Upper lobe of left lung (tissue), 6 donors: ENCODE results near the gene PLXNA2. TPM values are rescaled to one million over a fixed set of nuclear protein-coding genes. Genes with fewer than 3 reads are reported as not detected.

Experiments used
- ATAC-seq, 2 donors: fragments of 200-7000 bp; cut with Tn5 transposase; one replicate each; pipeline ENCODE4 v1.9.1; 2022; ENCODE audit warnings: mild to moderate bottlenecking in 2 of 2, moderate library complexity in 2 of 2; ENCODE audit not compliant: low FRiP score in 2 of 2
- DNase-seq, 2 donors: peaks; one replicate each; pipeline ENCODE4 v3.0.0-alpha.2; 2019 to 2020
- H3K27ac ChIP-seq, 4 donors: fragments of 200-600 bp; sonication (generic); one replicate each; pipeline ENCODE4 v1.5.1; 2016 to 2019
- H3K27me3 ChIP-seq, 4 donors: fragments of 200-600 bp; sonication (generic); one replicate each; pipeline ENCODE4 v1.5.1; 2017 to 2019
- H3K36me3 ChIP-seq, 4 donors: fragments of 200-600 bp; sonication (generic); one replicate each; pipeline ENCODE4 v1.5.1; 2016 to 2019
- H3K4me1 ChIP-seq, 4 donors: fragments of 200-600 bp; sonication (generic); one replicate each; pipeline ENCODE4 v1.5.1; 2018 to 2019
- H3K4me3 ChIP-seq, 4 donors: fragments of 200-600 bp; sonication (generic); one replicate each; pipeline ENCODE4 v1.5.1; 2017 to 2019; ENCODE audit warnings: mild to moderate bottlenecking in 2 of 4, moderate library complexity in 1 of 4
- H3K9me3 ChIP-seq, 4 donors: fragments of 200-600 bp; sonication (generic); one replicate each; pipeline ENCODE4 v1.5.1; 2018 to 2019
- CTCF ChIP-seq, 6 experiments: fragments of 450-650 bp in 4 of 6; fragments of 200-600 bp in 2 of 6; sonication (generic) in 2 of 6; IDR thresholded peaks; one replicate each; pipeline ENCODE4 v1.5.1; 2016 to 2019; ENCODE audit warnings: antibody characterized with exemption in 6 of 6
- EP300 ChIP-seq, 4 donors: sonication (generic); formaldehyde crosslinking; IDR thresholded peaks; one replicate each; pipeline ENCODE4 v1.5.1; 2017; ENCODE audit warnings: antibody characterized with exemption in 4 of 4, control low read depth in 2 of 4
- POLR2A ChIP-seq, 4 donors: fragments of 450-650 bp; IDR thresholded peaks; one replicate each; pipeline ENCODE4 v1.5.1; 2016 to 2017; ENCODE audit warnings: antibody characterized with exemption in 4 of 4, mild to moderate bottlenecking in 2 of 4
- POLR2AphosphoS5 ChIP-seq, 2 donors: sonication (generic); formaldehyde crosslinking; IDR thresholded peaks; one replicate each; pipeline ENCODE4 v1.5.1; 2017; ENCODE audit warnings: antibody characterized with exemption in 2 of 2
- WGBS, 2 donors: methylation state at CpG; one replicate each; pipeline ENCODE4 v1.1.5; 2017 to 2018; 5-methylcytosine and 5-hydroxymethylcytosine counted together
- total RNA-seq, 6 donors: library from RNA; depleted of rRNA in 4 of 6; stranded (reverse); fragments of >200 nt in 4 of 6; gene quantifications; one replicate each; pipeline versions ENCODE4 v1.1.0 to v1.2.1, GENCODE V29; 2016 to 2021
- donor health status: DM: no; HTN: no; CAD: no; lungs with moderate emphysema.
- donor health status: DM: no; HTN: yes; CAD: no; lungs with severe emphysema.

Gene PLXNA2, protein sequence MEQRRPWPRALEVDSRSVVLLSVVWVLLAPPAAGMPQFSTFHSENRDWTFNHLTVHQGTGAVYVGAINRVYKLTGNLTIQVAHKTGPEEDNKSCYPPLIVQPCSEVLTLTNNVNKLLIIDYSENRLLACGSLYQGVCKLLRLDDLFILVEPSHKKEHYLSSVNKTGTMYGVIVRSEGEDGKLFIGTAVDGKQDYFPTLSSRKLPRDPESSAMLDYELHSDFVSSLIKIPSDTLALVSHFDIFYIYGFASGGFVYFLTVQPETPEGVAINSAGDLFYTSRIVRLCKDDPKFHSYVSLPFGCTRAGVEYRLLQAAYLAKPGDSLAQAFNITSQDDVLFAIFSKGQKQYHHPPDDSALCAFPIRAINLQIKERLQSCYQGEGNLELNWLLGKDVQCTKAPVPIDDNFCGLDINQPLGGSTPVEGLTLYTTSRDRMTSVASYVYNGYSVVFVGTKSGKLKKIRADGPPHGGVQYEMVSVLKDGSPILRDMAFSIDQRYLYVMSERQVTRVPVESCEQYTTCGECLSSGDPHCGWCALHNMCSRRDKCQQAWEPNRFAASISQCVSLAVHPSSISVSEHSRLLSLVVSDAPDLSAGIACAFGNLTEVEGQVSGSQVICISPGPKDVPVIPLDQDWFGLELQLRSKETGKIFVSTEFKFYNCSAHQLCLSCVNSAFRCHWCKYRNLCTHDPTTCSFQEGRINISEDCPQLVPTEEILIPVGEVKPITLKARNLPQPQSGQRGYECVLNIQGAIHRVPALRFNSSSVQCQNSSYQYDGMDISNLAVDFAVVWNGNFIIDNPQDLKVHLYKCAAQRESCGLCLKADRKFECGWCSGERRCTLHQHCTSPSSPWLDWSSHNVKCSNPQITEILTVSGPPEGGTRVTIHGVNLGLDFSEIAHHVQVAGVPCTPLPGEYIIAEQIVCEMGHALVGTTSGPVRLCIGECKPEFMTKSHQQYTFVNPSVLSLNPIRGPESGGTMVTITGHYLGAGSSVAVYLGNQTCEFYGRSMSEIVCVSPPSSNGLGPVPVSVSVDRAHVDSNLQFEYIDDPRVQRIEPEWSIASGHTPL (N-terminal part only)
- 100 to 1,000 TPM in 3 of 6 donors, 10 to 100 TPM in 3; 77.5 to 150 (median 101) TPM for total RNA-seq

GRCh38 chr1:208243967-208244916, at the start of gene PLXNA2:
TSS of gene PLXNA2 (minus strand) at chr1:208244384. CDS start at chr1:208217922, 26,462 bp downstream.
- 0 to 1% methylated on average over 9 to 52 of the region's 78 CpGs for WGBS, 2 donors
- H3K9me3 ChIP-seq: no peaks in the 10 kb centered on the region
- TF ChIP-seq EP300 (IDR thresholded peaks at IDR 0.05) (no peak), CTCF (IDR thresholded peaks at IDR 0.05) (peak in 3 of 6 experiments; percentile 9 to 24 (median 10)), POLR2A (IDR thresholded peaks at IDR 0.05) (peak in 3 of 4 donors; percentile 47 to 90 (median 79)), POLR2AphosphoS5 (IDR thresholded peaks at IDR 0.05) (peak in 1 of 2 donors; percentile 63)

DNA sequence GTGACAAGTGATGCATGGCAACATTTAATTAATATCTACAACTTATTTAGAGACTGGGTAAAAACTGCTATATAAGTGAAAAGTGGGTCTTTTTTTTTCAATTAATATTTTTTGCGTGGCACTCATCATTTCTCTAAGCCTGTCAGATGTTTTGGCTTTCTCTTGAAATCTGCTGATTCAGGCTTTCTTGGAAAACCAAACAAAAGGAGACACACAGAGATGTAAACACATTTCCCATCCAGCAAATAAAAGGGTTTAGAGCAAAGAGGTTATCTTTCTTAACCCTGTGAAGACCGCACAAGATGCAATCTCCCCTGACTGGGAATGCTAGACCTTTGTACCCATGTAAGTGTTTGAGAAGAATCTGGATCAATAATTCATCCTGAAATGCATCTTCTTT, 48.7 kb upstream of the PLXNA2 start:
- TF ChIP-seq EP300 (IDR thresholded peaks at IDR 0.05) (no peak), POLR2AphosphoS5 (IDR thresholded peaks at IDR 0.05) (no peak), POLR2A (IDR thresholded peaks at IDR 0.05) (no peak), CTCF (IDR thresholded peaks at IDR 0.05) (no peak)
- 63 to 75% methylated on average over 2 of the region's 2 CpGs for WGBS, 2 donors
- ATAC-seq: no peak
- Histone ChIP-seq H3K4me3 (no peak overlapping the region), H3K36me3 (no peaks in the 10 kb centered on the region), H3K4me1 (no peaks in the 10 kb centered on the region), H3K27me3 (no peaks in the 10 kb centered on the region), H3K27ac (no peak overlapping the region), H3K9me3 (no peaks in the 10 kb centered on the region)
- DNase-seq: no peak

More at GRCh38 chr1:208243967-208244916, at the start of gene PLXNA2:
- peak; percentile 90 to 92 for ATAC-seq
- H3K4me3 ChIP-seq: peak within 1 kb of the TSS; percentile 72 to 94 (median 82)
- peak; percentile 92 to 97 for DNase-seq
- H3K36me3 ChIP-seq: peaks cover 0 to 3% (median 0%) of the 10 kb centered on the region in 4 donors
- H3K4me1 ChIP-seq: peaks cover 29 to 39% (median 31%) of the 10 kb centered on the region in 4 donors
- peak within 1 kb of the TSS; percentile 88 to 97 (median 90) for H3K27ac ChIP-seq
- no peaks in the 10 kb centered on the region for H3K27me3 ChIP-seq

DNA sequence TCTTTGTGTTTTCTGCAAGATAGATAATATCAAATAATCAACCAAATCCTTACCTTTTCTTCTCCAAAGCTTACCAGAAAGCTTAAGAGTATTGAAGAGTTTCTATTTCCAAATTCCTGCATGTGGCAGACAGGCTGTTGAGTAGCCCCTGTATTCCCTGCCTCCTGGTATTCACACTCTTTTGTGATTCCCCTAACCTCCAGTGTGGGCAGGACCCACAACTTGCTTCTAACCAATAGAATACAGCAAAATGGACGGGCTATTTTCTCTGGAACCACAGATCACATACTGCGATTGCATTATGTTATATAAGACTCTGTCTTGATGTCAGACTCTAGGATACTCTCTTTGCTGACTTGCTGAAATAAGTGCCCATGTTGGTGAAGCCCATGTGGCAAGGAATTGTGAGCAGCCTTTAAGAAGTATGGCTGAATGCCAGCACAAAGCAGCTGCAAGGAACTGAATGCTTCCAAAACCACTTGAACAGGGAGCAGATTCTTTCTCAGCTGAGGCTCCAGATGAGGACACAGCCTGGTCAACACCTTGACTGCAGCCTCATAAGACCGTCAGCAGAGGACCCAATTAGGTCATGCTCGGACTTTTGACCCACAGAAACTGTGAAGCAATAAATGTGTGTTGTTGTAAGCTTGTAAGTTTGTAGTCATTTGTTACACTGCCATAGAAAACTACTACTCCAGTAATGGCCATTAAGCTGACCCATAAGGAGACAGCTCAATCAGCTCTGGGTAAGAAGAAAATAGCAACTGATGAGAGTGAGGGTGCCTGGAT, 47.9 kb upstream of the PLXNA2 start:
- Histone ChIP-seq H3K36me3 (no peaks in the 10 kb centered on the region), H3K4me1 (no peaks in the 10 kb centered on the region), H3K9me3 (no peaks in the 10 kb centered on the region), H3K4me3 (no peak overlapping the region), H3K27me3 (no peaks in the 10 kb centered on the region), H3K27ac (no peak overlapping the region)
- peak in 1 of 2 donors; percentile 21 for DNase-seq
- no peak for TF ChIP-seq POLR2AphosphoS5 (IDR thresholded peaks at IDR 0.05)
- TF ChIP-seq EP300 (IDR thresholded peaks at IDR 0.05): no peak
- TF ChIP-seq POLR2A (IDR thresholded peaks at IDR 0.05): no peak
- no peak for TF ChIP-seq CTCF (IDR thresholded peaks at IDR 0.05)
- ATAC-seq: no peak
- WGBS, 2 donors: 73 to 80% methylated on average over 4 of the region's 4 CpGs
